Measurements from ENCODE around the gene LRP1B. TPM values are rescaled to one million over a fixed set of nuclear protein-coding genes. Genes with fewer than 3 reads are reported as not detected.
A peak's percentile ranks its signal among the peaks of the same experiment; 100 is the strongest.

LRP1B gene
- total and polyA plus RNA-seq, 2 donors from 2014 or later, result 0.69 to 1.2 TPM

GRCh38 chr2:142082368-142082767 lies 48.4 kb downstream of the LRP1B start:
- no peaks in the 10 kb centered on the region for H3K27me3 ChIP-seq (ENCODE audit: control insufficient read depth, insufficient read depth, low read length)
- no peak overlapping the region for H3K9ac ChIP-seq (ENCODE audit: low read length in 3 of 3)
- H3K4me1 ChIP-seq (ENCODE audit: control insufficient read depth in 2 of 3, insufficient read depth in 2 of 3, low read depth in 1 of 3, low read length in 3 of 3), result no peaks in the 10 kb centered on the region
- H3K36me3 ChIP-seq (ENCODE audit: control insufficient read depth in 2 of 3, insufficient read depth in 3 of 3, low read length in 3 of 3), result no peaks in the 10 kb centered on the region
- no peak for FAIRE-seq
- TF ChIP-seq CTCF (IDR thresholded peaks at IDR 0.05; ENCODE audit: borderline replicate concordance, extremely low read depth, insufficient read depth), result no peak
- no peaks in the 10 kb centered on the region for H3K9me3 ChIP-seq (ENCODE audit: control insufficient read depth in 2 of 3, insufficient read depth in 1 of 3, low read length in 3 of 3)
- DNase-seq, result peak in 1 of 5 donors; percentile 38
- H3K27ac ChIP-seq (ENCODE audit: low read depth in 2 of 2, low read length in 2 of 2), result no peak overlapping the region
- intact Hi-C loops (cut with DNase I), result no loop called here
- no peak overlapping the region for H3K4me3 ChIP-seq (ENCODE audit: low read length in 3 of 3)

- Histone ChIP-seq H3K4me1 (ENCODE audit: control insufficient read depth in 2 of 3, insufficient read depth in 2 of 3, low read depth in 1 of 3, low read length in 3 of 3) (no peaks in the 10 kb centered on the region), H3K9me3 (ENCODE audit: control insufficient read depth in 2 of 3, insufficient read depth in 1 of 3, low read length in 3 of 3) (no peaks in the 10 kb centered on the region), H3K27ac (ENCODE audit: low read depth in 2 of 2, low read length in 2 of 2) (no peak overlapping the region), H3K27me3 (ENCODE audit: control insufficient read depth, insufficient read depth, low read length) (no peaks in the 10 kb centered on the region), H3K36me3 (ENCODE audit: control insufficient read depth in 2 of 3, insufficient read depth in 3 of 3, low read length in 3 of 3) (no peaks in the 10 kb centered on the region), H3K4me3 (ENCODE audit: low read length in 3 of 3) (no peak overlapping the region), H3K9ac (ENCODE audit: low read length in 3 of 3) (no peak overlapping the region)
- intact Hi-C loops (cut with DNase I), result no loop called here
- no peak for TF ChIP-seq CTCF (IDR thresholded peaks at IDR 0.05; ENCODE audit: borderline replicate concordance, extremely low read depth, insufficient read depth)
- DNase-seq (peak in 2 of 5 donors; percentile 25 to 37), FAIRE-seq (no peak)
Observed at GRCh38 chr2:142076317-142076716, 54.5 kb downstream of the LRP1B start.

DNA sequence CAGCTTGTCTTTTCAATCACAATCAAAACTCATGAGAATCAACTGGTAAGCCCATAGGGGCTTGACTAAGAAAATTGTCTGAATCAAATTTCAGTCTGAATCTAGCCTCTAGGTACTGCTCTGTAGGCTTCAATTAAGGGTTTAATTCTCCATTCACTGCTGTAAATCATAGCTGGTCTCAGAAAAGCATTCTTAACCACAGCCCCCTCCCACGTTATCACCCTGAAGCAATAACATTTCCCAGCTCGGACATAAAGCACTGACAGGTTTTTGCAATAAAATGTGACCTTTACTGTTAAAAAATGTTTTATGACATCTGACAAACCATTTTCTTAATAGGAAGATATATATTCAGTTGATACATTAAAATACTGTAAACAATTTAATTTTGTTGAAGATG lies 55.0 kb downstream of the LRP1B start:
- Histone ChIP-seq H3K36me3 (ENCODE audit: control insufficient read depth in 2 of 3, insufficient read depth in 3 of 3, low read length in 3 of 3) (no peaks in the 10 kb centered on the region), H3K4me1 (ENCODE audit: control insufficient read depth in 2 of 3, insufficient read depth in 2 of 3, low read depth in 1 of 3, low read length in 3 of 3) (no peaks in the 10 kb centered on the region), H3K27me3 (ENCODE audit: control insufficient read depth, insufficient read depth, low read length) (no peaks in the 10 kb centered on the region), H3K9me3 (ENCODE audit: control insufficient read depth in 2 of 3, insufficient read depth in 1 of 3, low read length in 3 of 3) (no peaks in the 10 kb centered on the region), H3K4me3 (ENCODE audit: low read length in 3 of 3) (no peak overlapping the region), H3K27ac (ENCODE audit: low read depth in 2 of 2, low read length in 2 of 2) (no peak overlapping the region), H3K9ac (ENCODE audit: low read length in 3 of 3) (no peak overlapping the region)
- intact Hi-C loops (cut with DNase I), result no loop called here
- DNase-seq, result peak in 2 of 5 donors; percentile 28 to 33
- FAIRE-seq, result no peak
- TF ChIP-seq CTCF (IDR thresholded peaks at IDR 0.05; ENCODE audit: borderline replicate concordance, extremely low read depth, insufficient read depth), result no peak

GRCh38 chr2:142069251-142069888 lies 61.4 kb downstream of the LRP1B start:
- intact Hi-C loops (cut with DNase I), result no loop called here
- Histone ChIP-seq H3K9ac (ENCODE audit: low read length in 3 of 3) (no peak overlapping the region), H3K27me3 (ENCODE audit: control insufficient read depth, insufficient read depth, low read length) (no peaks in the 10 kb centered on the region), H3K4me1 (ENCODE audit: control insufficient read depth in 2 of 3, insufficient read depth in 2 of 3, low read depth in 1 of 3, low read length in 3 of 3) (no peaks in the 10 kb centered on the region), H3K4me3 (ENCODE audit: low read length in 3 of 3) (no peak overlapping the region), H3K9me3 (ENCODE audit: control insufficient read depth in 2 of 3, insufficient read depth in 1 of 3, low read length in 3 of 3) (no peaks in the 10 kb centered on the region), H3K36me3 (ENCODE audit: control insufficient read depth in 2 of 3, insufficient read depth in 3 of 3, low read length in 3 of 3) (no peaks in the 10 kb centered on the region), H3K27ac (ENCODE audit: low read depth in 2 of 2, low read length in 2 of 2) (no peak overlapping the region)
- no peak for TF ChIP-seq CTCF (IDR thresholded peaks at IDR 0.05; ENCODE audit: borderline replicate concordance, extremely low read depth, insufficient read depth)
- FAIRE-seq (no peak), DNase-seq (no peak)
